ENCODE measurements around the gene CACNA1B.
"Not testable (repeated sequence)": the region's sequence is repeated elsewhere in the genome, so short reads cannot be mapped to it uniquely, and the experiment has no call there.

CACNA1B gene

DNA sequence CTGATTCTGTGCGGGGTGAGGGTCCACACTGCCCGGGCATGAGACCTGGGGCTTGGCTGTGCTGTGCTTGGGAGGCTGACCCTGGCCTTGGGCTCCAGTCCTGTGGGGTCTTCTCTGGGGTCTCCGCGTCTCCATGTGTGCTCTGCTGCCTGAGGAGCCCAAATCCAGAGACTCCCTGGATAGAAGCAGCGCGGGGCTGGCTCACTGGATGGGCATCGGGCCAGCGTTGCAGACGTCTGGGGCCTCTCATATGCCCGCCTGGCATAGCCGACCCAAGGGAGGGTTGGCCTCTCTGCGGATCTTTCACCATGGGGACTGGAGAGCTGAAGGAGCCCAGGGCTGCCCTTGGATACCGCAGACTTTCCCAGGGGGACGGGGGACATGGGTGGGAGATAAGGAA, 12.4 kb downstream of the CACNA1B start:
- not testable (repeated sequence) for DNase-seq (ENCODE audit: low spot score)

DNA sequence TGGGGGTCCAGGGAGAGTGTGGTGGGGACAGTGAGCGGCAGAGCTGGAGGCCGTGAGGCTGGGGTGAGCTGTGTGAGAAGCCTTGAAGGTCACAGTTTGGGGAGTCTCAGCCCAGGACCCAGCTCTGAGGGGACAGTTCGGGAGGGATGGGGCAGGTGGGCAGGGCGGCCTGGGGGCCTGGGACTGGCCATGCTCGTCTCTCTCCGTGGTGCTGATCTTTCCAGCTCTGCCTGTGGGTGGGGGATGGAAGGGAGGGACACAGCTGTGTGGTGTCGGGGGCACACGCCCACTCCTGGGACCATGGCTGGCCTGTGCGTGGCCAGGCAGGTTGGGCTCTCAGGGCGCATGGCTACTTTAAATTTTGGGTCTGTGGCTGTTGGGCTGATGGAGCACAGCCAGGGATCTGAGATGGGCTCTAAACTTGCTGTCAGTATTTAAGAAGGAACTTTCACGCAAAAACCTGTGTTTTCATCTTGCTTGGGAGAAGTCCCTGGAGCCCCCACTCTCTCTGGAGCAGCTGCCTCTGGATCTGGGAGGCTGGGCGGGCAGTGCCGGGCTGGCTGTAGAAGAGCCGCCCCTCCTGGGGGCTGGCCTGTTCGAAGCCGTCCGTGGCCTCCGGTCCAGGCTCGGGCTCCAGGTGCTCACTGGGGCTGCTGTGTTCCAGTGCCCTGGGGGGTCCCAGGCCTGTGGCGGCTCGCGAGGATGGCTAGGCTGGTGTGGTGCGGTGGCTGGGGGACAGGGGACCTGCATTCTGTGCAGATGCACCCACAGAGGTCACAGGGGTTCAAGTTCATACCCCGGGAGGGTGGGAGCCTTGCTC, 13.4 kb downstream of the CACNA1B start:
- DNase-seq (ENCODE audit: low spot score): not testable (repeated sequence)

DNA sequence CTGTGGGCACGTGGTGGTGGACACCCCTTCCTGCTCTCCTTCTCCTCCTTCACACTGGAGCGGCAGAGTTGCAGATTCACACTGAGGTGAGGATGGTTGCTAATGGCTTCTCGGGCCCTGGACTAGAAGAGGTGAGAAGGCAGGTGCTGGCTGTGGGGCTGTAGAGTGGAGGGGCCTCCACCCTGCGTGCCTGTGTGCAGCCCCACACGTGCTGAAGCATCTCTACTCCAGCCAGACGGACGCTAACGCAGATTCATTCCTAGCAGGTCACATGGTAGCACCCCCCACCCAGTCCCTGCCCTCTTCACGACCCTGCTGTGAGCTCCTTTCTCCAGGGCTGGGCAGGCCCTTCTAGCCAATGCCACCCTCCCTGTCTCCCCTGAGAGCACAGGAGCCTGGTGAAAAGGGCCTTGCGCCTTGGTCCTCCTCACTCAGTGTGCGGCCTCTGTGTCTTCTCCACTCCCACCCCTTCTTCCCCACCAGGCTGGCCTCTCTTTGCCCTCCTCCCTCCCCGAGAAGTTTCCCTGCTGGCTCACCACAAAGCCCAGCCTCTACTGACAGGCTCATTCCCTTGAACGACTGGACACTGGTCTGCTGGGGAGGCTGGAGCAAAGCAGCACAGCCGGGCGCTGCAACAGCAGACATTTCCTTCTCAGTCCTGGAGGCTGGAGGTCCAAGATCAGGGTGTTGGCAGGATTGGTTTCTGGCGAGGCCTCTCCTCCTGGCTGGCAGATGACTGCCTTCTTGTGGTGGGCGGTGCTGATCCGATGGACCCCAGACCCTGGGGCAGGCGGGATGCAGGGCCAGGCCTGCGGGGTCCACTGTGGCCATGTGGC, 14.2 kb downstream of the CACNA1B start:
- no peak for DNase-seq (ENCODE audit: low spot score)

DNA sequence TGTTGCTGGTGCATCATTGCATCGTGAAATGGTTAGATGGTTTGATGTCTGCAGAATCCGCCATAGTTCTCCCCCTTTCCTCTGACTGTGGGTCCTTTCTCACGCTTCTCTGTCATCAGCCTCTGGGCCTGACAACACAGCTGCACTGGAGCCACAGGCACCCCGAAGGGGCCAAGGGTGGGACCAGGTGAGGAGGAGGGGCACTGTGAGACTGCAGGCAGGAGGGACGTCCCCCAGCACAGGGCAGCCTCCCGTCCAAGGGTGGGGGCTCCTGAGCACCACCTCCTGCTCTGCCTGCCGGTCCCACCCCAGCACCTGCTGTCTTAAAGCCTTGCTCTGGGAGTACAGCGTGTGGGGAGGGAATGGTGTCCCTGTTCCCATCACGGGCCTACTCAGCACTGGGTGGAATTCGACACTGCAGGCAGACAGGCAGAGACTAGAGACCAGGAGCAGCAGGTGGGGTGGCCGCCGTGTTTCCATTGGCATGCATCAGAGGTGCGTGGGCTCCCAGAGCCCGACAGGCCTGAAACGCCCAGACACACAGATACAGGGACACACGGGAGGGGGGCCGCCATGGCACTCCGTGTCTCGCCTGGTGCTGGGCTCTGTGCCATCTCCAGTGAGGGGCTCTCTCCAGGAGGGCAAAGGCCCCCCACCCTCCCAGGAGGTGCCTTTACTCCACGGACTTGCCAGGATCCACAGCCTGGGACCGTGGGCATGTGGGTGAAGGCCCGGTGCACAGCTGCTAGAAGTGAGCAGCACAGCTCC, 15.0 kb downstream of the CACNA1B start:
- no peak for DNase-seq (ENCODE audit: low spot score)

DNA sequence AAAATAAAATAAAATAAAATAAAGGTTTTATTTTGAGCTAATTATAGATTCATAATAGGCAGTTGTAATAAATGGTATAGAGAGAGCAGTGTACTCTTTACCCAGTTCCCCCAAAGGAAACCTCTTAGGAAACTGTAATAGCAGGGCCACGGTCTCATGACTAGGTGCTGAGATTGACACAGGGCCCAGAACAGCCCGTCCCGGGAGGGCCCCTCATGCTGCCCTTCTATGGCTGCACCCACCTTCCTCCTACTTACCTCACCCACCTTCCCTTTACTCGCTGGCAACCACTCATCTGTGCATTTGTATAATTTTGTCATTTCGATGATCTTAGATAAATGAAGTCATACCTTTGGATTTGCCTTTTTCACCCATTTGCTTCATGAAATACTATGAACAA, 16.1 kb downstream of the CACNA1B start:
- no peak for DNase-seq (ENCODE audit: low spot score)

DNA sequence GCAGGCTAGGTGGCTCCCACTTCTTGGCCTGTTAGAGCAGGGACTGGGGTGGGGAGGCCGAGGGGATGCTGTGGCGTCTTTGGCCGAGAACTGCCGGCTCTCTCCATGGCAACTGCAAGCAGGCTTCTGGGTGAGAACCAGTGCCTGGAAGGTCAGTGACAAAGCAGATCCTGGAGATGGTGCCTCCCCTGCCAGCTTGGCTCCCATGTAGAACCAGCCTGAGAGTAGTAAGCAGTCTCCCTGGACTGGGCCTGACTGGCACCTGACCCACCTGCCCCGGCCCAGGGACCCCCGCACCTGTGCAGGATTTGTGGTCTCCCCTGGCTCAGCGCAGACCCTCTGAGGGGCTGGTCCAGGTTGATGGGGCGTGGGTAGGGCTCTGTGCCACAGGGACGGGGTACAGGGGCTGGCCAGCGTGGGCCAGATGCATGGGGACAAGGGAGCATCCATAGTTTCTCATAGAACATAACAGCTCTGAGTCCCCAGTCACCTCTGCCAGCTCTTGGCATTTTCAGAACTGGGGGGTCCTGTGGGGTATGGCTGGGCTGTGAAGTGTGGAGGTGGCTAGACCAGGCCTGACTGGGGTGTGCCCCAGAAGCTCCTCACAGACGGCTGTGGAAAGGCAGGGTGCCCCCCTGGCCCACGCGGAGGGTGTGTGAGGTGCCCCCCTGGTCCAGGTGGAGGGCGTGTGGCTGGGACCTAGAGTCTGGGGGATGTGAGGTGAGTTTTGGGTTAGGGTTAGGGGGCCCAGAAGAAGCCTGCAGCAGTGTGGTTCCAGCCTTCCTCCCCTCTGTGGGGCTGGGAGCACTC, 22.2 kb downstream of the CACNA1B start:
- no peak for DNase-seq (ENCODE audit: low spot score)

DNA sequence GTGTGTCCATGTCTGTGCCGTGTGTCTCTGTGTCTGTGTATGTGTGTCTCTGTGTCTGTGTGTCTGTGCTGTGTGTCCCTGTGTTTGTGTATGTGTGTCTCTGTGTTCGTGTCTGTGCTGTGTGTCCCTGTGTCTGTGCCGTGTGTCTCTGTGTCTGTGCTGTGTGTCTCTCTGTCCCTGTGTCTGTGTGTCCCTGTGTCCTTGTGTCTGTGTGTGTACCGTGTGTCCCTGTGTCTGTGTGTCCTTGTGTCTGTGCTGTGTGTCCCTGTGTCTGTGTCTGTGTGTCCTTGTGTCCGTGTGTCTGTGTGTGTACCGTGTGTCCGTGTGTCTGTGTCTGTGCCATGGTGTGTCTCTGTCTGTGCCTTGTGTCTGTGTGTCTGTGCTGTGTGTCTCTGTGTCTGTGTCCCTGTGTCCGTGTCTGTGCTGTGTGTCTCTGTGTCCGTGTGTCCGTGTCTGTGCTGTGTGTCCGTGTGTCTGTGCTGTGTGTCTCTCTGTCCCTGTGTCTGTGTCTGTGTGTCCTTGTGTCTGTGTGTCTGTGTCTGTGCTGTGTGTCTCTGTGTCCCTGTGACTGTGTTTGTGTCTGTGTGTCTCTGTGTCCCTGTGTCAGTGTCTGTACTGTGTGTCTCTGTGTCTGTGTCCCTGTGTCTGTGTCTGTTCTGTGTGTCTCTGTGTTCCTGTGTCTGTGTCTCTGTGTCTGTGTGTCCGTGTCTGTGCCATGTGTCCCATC, 23.2 kb downstream of the CACNA1B start:
- no peak for DNase-seq (ENCODE audit: low spot score)

DNA sequence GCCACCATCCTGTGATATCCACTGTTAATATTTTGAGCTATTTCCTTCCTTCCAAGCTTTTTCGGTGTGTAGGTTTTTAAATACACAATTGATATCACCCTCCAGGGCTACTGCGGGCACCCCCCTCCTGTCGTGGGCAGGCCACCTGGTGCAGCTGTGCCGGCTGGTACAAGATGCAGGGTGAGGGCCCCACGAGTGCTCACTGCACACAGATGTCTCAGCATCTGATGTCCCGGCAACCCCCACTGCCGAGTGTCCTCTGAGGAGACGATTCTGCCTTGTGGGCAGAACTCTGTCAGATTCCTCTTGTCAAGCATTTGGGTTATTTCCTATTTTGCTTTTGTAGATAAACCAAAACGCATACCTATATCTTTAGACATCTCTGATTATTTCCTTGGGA, 25.1 kb downstream of the CACNA1B start:
- no peak for DNase-seq (ENCODE audit: low spot score)

DNA sequence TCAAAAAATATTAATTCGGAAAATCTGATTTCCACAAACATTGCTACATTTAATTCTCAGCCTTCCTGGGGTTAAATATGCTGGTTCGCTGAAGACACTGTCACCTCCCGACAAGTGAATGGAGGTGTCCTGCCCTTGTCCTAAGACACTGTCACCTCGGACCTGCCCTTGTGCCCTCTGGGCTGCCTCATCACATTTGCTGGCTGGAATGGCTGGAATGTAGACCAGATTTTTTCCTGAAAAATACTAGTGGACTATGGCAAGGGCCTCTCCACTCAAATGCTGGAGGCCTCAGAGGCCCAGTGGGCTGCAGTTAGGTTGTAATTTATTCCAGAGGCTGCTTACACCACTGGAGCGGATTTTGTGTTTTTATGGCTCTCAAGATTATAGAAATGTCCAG, 28.2 kb downstream of the CACNA1B start:
- DNase-seq (ENCODE audit: low spot score): no peak

DNA sequence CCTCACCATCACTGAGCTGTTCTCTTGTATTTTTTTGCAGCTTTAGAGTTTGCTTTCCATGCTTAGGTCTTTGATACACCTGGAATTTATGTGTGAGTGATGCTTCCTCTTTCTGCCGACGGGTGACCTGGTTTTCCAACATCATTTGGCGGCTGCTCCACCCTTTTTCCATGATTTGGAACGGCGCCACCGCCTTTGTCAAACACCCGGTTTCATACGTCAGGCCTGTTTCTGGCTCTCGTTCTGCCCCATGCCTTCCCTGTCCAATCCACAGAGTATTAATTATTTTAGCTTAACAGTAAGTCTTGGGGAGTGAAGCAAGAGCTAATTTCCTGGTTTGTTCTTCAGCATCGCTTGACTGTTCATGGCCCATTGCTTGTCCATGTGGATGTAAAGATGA, 30.2 kb downstream of the CACNA1B start:
- DNase-seq (ENCODE audit: low spot score): no peak

DNA sequence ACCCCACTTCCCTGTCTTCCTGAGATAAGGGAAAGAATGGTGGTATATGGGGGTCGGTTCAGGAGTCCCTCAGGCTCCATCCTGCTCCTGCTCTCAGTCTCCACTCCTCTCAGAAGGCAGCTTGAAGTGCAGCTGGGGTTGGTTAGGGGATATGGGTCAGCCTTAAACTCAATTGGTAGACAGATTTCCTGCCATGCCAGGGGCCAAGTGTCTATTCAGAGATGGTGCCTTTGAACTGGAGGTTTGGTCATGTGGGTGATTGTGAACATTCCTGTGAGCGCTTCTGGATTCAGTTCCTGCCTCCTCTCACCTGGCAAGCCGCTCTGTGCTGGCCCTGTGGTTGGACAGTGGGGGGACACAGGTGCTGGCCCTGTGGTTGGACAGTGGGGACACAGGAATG, 35.1 kb downstream of the CACNA1B start:
- no peak for DNase-seq (ENCODE audit: low spot score)

DNA sequence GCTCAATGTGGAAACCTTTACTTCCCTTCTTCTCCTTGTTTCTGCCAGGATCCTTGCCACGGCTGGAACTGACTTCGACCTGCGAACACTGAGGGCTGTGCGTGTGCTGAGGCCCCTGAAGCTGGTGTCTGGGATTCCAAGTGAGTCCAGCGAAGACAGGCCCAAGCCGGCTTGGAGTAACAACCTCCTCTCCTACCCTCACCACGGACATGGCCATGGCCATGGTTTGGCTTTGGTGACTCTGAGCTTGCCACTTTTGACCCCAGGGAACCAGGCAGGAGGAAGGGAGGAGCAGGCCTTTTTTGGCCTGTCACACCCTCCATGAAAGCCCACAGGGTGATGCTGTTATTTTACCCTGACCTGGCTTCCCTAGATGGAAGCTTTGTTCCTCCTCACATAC, 35.5 kb downstream of the CACNA1B start:
- DNase-seq (ENCODE audit: low spot score): no peak

DNA sequence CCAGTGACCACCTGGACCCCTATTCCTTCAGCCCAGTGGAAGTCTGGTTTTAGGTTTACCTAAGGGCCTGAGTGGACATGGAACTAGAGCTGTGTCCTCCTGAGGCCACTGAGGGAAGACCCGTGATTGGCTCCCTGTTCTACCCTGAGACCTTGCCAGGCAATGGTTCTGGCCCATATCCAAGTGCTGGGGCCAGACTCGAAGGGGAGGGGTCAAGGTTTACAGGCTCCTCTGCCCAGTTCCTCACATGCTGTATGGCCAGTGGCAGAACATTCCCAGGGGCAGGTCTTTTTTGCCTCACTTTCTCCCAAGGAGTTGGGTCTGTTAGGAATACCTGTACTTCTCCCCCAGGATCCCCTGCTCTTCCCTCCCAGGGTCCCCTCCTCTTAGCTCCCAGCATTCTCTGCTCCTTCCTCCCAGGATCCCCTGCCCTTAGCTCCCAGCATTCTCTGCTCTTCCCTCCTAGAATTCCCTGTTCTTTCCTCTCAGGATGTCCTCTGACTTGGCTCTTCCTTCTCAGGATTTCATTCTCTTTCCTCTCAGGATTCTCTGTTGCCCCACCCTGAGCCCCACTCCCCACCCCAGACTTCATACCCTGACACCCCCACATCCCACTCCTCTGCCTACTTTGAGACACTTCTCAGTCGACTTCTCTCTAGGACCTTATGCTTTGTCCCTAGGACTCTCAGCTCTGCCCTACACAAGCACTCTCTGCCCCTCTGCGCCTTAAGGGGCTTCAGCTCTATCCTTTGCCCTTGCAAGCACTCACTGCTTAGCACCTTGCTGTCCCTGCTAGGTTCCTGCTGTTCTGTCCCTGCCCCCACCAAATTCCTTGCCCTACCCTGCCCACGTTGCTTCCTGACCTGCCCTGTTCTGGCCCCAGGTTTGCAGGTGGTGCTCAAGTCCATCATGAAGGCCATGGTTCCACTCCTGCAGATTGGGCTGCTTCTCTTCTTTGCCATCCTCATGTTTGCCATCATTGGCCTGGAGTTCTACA, 36.5 kb downstream of the CACNA1B start:
- DNase-seq (ENCODE audit: low spot score): no peak

DNA sequence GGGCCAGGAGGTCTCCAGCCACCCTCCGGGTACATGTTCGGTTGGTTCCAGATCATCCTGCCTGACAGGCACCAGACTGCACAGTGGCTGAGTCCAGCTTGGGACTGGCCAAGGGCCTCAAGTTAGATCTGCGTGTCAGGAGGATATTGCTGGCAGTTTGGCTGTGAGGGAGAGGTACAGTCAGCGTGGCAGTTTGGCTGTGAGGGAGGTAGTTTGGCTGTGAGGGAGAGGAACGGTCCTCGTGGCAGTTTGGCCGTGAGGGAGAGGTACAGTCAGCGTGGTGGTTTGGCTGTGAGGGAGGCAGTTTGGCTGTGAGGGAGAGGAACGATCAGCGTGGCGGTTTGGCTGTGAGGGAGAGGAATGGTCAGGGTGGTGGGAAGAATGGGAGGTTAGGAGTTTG, 39.0 kb downstream of the CACNA1B start:
- DNase-seq (ENCODE audit: low spot score): no peak

DNA sequence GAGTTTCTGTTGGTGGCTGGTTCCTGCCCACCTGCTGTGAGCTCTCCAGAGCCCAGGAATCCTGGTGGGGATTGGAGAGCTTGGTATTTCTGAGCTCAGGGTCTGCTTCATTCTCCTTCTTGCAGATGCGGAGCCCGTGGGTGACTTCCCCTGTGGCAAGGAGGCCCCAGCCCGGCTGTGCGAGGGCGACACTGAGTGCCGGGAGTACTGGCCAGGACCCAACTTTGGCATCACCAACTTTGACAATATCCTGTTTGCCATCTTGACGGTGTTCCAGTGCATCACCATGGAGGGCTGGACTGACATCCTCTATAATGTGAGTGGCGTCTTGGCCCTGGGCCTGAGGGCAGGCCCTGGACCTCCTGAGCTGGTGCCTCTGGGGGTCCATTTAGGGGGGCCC, 39.5 kb downstream of the CACNA1B start:
- DNase-seq (ENCODE audit: low spot score): no peak

DNA sequence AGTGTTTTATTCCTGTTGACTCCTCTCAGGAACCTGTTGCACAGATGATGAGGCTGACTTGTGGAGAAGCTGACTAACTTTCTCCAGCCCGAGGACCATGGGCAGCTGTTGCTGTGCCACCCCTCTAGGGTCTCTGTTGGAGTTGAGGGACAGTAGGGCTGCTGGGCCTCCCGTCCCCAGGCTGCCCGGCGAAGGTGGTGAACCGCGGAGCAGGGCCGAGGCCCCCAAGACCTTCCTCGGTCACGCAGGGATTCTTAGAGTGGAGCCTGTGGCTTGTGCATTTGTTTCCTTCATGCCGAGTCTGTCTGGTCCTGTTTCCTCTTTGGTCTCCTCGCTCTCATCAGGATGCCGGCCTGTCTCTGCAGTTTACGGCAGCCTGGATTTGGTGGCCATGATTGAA, 40.2 kb downstream of the CACNA1B start:
- DNase-seq (ENCODE audit: low spot score): no peak

DNA sequence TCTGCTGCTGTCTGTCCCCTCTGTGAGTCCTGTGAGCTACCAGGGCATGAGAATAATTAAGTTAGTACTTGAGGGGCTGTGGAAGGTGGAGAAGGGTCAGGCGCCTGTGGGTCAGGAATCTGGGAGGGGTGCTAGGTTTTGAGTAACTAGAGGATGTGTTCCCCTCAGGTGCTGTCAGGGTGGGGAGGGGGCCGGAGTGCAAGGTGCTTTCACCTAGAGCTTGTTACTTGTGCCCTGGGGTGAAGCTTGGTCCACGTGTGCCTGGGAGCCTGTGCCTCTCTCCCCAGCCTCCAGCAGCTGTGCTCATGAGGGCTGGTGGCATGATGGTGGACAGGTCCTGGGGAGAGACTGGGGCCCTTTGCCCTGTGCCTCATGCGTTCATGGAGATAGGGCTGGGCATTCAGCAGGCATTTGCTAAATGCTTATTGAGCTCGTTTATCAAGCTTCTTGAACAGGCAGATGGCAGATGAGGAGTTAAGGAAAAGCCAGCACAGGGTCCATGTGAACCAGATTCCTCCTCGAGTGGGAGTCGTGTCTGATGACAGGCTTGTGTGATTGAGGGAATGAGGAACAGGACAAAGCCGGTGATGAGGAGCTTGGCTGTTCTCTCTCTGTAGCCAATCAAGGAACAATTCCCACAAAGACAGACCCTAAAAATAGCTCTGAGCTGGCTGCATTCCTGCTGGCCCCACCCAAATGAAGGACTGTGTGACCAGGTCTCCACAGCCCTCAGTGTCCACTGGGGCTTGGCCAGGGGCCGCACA, 40.9 kb downstream of the CACNA1B start:
- DNase-seq (ENCODE audit: low spot score): no peak

DNA sequence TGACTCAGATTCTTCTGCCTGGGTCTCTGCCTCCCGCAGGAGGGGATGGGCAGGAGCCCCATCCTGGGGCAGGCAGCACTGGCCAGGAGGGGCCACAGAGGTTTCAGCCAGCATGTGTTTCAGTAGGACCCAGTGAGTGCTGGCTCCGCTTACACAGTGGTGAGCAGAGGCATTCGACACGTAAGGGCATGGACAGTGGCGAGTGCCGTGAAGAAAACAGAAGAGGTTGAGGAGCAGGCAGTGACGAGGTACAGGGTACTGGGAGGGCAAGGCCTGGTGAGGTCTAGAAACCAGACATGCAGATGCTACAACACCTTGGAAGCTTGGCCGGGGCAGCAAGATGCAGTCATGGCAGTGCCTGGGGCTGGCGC, 41.5 kb downstream of the CACNA1B start:
- no peak for DNase-seq (ENCODE audit: low spot score)

DNA sequence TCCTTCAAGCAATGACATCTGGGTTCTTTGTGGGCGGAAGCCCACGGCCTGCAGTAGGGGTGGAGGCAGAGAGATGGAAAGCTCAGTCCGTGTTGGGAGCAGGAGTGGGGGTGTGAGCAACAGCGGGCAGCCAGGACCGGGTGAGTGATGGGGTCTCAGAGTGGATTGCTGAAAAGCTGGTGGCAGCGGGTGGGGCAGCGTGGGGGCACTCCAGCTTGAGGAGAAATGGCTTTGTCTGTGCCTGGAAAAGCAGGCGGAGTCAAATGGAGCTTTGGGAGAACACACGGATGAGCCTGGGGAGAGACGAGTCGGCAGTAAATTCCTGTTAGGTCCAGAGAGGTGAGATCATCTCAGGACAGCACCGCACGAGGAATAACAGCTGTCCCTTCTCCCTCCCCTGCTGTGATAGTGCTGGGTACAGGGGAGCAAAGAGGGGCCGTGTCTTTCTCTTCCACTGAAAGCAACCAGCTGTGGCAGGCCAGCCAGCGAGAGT, 42.1 kb downstream of the CACNA1B start:
- no peak for DNase-seq (ENCODE audit: low spot score)

Data from hematopoietic multipotent progenitor cell treated with erythropoietin and hydrocortisone succinate and interleukin-3 and kit ligand, for 15 days (in vitro differentiated cells).